Omental fat pad (tissue), 4 donors: Measurements from ENCODE around the gene CDYL. TPM values are rescaled to one million over a fixed set of nuclear protein-coding genes. Genes with fewer than 3 reads are reported as not detected.
"Not testable (repeated sequence)": the region's sequence is repeated elsewhere in the genome, so short reads cannot be mapped to it uniquely, and the experiment has no call there.

Experiments
- ATAC-seq: fragments of 150-250 bp; one replicate; pipeline ENCODE4 v1.9.1; 2016; ENCODE audit warnings: mild to moderate bottlenecking, moderate library complexity; ENCODE audit not compliant: low FRiP score
- DNase-seq: peaks from one replicate; pipeline ENCODE4 v3.0.0-alpha.2; 2019; ENCODE audit warnings: low spot score
- total RNA-seq, 4 donors: library from RNA; depleted of rRNA; stranded (reverse); fragments of >200 nt; gene quantifications; one replicate each; pipeline ENCODE4 v1.1.0, GENCODE V29; 2016
- TF ChIP-seq, protein P1 (sequence below), 3 donors: fragments of 450-650 bp; IDR thresholded peaks; one replicate each; pipeline ENCODE4 v1.5.1; 2016 to 2017; ENCODE audit warnings: antibody characterized with exemption in 3 of 3, mild to moderate bottlenecking in 3 of 3, moderate library complexity in 2 of 3

CDYL gene
- total RNA-seq, 4 donors from 2014 or later: 32.2 to 34.5 (median 33.0) TPM

DNA sequence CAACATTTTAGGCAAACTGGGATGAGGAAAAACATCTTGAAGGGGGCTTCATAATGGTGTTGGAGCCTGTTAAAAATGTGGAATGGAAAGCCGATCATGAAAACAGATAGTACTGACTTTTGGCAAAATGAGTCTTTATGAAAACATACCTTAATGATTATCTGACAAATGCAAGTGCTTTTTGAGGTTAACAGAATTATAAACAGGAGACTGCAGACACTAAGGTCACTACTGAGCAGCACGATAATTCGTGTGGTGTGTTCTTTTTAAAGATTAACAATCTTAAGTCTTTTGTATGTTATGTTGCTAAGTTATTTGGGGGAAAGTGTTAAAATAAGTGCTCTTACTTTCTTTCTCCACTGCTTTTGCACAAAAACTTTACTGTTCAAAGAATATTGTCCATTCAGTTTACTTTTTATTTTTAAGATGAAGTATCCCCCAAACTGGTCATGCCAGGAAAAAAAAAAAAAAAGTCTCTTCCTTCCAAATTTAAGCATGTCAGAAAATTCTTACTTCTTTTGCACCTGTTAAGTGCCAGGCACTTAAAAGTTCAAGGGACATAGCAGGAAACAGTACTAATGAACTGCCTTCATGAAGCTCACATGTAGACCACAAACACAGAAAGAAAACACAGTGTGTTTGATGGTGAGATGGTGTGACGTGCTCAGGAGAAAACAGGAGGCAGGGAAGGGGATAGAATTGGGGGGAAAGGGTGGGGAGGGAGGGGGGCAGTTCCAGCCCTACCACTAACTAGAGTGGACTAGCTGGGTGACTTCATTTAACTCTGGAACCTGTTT is 73.2 kb downstream of the CDYL start:
- no peak for ATAC-seq

GRCh38 chr6:4851035-4851434 is 74.8 kb downstream of the CDYL start:
- ATAC-seq (no peak), DNase-seq (no peak)
- TF ChIP-seq, protein P1, sequence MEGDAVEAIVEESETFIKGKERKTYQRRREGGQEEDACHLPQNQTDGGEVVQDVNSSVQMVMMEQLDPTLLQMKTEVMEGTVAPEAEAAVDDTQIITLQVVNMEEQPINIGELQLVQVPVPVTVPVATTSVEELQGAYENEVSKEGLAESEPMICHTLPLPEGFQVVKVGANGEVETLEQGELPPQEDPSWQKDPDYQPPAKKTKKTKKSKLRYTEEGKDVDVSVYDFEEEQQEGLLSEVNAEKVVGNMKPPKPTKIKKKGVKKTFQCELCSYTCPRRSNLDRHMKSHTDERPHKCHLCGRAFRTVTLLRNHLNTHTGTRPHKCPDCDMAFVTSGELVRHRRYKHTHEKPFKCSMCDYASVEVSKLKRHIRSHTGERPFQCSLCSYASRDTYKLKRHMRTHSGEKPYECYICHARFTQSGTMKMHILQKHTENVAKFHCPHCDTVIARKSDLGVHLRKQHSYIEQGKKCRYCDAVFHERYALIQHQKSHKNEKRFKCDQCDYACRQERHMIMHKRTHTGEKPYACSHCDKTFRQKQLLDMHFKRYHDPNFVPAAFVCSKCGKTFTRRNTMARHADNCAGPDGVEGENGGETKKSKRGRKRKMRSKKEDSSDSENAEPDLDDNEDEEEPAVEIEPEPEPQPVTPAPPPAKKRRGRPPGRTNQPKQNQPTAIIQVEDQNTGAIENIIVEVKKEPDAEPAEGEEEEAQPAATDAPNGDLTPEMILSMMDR (IDR thresholded peaks at IDR 0.05): no peak

More for the DNA sequence above, 73.2 kb downstream of the CDYL start:
- DNase-seq: no peak
- TF ChIP-seq, protein P1 (IDR thresholded peaks at IDR 0.05): no peak

DNA sequence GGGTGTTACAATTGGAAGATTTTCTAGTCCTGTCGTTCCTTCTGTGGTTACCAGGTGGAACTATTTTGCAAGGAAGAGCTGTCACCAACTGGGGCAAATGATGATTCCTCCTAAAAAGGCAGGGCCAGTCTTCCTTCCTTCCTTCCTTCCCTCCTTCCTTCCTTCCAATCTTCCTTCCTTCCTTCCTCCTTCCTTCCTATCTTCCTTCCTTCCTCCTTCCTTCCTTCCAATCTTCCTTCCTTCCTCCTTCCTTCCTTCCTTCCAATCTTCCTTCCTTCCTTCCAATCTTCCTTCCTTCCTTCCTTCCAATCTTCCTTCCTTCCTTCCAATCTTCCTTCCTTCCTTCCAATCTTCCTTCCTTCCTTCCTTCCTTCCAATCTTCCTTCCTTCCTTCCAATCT is 76.0 kb downstream of the CDYL start:
- not testable (repeated sequence) for DNase-seq, ATAC-seq

GRCh38 chr6:4852938-4853337 is 76.7 kb downstream of the CDYL start:
- TF ChIP-seq, protein P1 (IDR thresholded peaks at IDR 0.05): no peak
- ATAC-seq: no peak

DNA sequence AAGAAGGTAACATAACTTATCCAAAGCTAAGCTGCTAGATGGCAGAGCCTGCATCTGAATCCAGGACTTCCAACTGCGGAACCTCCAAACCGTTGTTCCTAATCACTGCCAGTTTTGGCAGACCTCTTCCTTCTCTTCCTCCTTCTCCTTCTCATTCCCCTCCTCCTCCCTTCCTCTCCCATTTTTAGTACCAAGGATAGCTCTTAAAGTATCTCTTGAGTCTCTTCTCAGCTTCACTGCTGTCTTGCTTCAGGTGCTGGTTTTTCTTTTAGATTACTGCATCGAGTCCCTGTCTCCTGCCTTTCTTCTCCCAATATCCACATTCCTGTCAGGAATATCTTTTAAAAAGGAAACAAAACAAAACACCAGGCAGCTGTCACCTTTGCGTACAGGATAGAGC is 77.1 kb downstream of the CDYL start:
- ATAC-seq (no peak), DNase-seq (no peak)
- TF ChIP-seq, protein P1 (IDR thresholded peaks at IDR 0.05): no peak

More at GRCh38 chr6:4852938-4853337, 76.7 kb downstream of the CDYL start:
- no peak for DNase-seq

- TF ChIP-seq, protein P1 (IDR thresholded peaks at IDR 0.05): no peak
- ATAC-seq (no peak), DNase-seq (no peak)
Measured at GRCh38 chr6:4853782-4854511, 77.7 kb downstream of the CDYL start.

- TF ChIP-seq, protein P1 (IDR thresholded peaks at IDR 0.05): no peak
Measured at GRCh38 chr6:4856785-4857184, 80.6 kb downstream of the CDYL start.

More at GRCh38 chr6:4856785-4857184, 80.6 kb downstream of the CDYL start:
- ATAC-seq (no peak), DNase-seq (no peak)
